M059J (cell line): ENCODE data around the gene ELP4. TPM values are rescaled to one million over a fixed set of nuclear protein-coding genes. Genes with fewer than 3 reads are reported as not detected.

ENCODE experiments used
- DNase-seq: peaks from one replicate; pipeline ENCODE4 v3.0.0-alpha.2; 2012; ENCODE audit warnings: low read depth
- total RNA-seq: library from RNA; depleted of rRNA; stranded (reverse); fragments of >200 nt; shearing (Covaris generic); gene quantifications from 2 replicates; pipeline ENCODE4 v1.2.3, GENCODE V29; 2014

ELP4 gene
- total RNA-seq, 1 experiment from 2014 or later = 60.0 TPM

DNA sequence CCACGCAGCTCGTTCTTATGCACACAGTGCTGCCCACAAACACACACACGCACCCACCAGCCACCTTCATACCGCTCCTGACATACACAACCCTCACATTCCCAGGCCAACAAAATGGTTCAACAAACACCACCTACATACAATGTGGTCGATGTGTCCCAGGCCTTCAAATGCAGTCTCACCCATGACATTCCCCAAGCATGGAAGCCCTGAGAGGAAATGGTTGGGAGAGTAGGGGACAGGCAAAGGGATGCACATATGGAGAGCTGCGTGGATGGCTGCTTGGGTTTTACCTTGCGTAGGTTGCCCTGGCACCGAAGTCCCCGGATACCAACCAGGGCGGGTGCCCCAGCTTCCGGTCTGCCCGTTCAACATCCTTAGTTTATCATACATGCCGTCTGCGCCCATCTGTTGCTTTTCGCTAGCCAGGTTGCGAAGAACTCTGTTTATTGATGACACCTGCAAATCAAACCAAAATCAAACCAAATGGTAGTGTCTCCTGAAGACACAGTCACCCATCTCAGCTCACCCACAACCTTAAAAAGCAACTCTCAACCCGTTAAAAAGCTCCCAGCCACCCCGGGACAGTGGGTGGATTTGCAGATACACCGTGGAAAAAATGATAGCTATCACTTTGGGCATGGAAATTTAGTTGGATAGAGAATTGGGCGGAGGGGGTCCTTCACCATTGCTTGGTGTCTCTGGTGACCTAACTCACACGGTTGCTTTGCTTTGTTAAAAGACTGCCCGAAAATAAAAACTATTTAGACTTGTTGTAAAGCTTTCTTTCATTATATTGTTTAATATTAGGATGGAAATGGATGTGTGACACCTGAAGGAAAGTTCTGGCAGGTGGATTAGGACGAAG is 291.1 kb downstream of the ELP4 start:
- DNase-seq = no peak

DNA sequence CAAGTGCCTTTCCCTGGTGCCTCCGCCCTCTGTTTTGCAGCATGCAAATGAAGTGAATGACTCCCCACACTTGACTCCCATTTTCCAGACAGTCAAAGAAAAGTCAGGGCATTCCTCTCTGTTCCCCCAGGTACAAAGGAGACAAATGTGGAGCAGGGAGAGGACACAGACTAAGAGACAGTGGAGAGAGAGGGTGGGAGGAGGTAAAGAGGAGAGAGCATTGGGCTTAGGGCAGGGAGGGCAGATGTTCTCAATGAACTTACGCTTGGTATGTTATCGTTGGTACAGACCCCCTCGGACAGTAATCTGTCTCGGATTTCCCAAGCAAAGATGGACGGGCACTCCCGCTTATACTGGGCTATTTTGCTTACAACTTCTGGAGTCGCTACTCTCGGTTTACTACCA is 291.7 kb downstream of the ELP4 start:
- no peak for DNase-seq

DNA sequence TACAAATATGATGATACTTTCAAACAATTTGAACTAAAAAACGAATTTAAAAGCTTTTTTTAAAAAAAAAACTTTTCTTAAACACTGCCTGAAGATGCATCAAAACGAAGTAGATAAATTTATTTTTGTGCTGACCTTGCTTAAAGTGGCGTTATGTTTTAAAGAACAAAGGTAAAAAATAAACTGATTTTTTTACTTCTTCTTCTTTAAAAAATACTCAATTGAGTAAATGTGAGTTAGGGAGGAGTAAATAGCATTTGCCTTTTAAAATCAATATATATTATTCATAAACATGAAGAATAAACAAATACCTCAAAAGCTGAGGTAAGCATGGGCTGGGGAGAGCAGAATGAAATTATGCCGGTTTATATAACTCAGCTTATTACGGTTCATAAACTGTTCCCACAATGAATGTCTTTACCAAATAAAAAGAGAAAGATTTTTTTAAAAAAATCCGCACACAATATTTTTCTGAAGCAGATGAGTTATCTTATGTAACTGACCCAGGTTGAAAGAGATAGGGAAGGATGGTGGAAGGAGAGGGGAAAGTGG is 292.5 kb downstream of the ELP4 start:
- no peak for DNase-seq

DNA sequence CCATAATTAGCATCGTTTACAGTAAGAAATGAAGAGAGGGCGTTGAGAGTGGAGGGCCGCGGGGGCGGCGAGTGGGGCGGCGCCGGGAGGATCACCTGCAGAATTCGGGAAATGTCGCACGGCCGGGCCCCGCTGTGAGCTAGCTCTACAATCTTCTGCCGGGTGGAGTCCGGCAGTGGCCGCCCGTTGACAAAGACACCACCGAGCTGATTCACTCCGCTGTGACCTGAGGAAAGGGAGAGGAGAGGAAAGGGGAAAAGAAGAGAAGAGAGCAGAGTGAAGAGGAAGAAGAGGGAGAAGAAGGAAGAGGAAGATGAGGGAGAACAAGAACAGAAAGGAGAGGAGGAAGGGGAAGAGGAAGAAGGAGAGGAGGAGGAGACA is 293.0 kb downstream of the ELP4 start:
- no peak for DNase-seq

DNA sequence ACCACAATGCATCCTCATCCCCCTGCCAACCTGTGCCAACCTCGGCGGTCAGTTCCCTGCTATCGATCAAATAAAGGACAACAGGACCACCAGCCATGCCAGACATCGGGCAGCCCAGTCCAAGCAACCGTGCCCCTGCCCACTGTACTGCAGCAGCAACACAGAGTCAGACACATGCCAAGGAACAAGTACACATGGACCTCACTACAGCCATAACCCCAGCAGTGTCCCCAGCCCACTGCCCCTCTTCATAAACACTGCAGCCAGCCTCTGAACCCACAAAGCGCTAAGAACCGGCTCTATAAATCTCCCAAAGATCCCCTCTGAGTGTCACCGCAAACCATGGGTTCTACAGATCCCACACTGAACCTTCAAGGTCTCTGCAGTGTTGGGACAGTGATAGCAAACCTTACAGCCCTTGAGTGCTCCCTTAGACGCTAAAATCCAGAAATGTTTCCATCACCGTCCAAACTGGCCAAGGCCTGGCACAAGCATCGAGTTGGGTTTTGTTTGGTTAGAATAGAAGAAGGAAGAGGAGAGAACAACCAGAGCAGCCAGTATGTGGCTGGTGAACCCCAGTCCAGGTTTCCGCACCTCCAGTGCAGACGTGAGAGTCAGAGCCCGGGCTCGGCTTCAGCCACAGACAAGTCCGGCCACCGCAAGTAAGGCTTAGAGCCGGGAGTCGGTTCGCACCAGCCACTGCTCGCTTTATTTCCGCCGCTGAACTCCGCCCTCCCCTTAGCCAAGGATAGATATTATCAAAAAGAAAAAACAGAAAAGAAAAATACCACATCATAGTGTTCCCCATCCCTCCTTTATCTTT is 293.6 kb downstream of the ELP4 start:
- no peak for DNase-seq

DNA sequence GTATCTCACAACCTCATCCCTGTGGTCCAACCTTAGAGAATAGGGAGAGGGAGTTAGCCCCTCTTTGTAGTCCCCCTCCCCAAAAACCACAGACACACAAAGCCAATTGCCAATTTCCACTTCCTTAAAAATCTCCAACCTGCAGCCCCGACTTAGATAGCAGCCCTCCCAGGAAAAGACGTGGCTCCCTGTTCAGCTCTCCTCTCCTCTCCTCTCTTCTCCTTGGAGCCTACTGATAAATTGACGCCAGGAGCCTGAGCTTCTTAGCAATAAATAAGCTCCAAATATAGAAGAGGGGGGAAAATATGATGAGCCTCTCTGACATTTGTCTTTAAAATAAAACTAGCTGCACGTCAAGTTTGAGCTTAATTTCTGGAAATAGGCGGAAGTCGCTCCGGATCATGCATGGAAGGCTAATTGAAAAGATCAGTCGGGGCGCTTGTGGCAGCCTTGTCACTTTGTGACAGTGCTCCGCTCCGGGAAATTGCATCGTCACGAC is 294.3 kb downstream of the ELP4 start:
- DNase-seq = no peak

DNA sequence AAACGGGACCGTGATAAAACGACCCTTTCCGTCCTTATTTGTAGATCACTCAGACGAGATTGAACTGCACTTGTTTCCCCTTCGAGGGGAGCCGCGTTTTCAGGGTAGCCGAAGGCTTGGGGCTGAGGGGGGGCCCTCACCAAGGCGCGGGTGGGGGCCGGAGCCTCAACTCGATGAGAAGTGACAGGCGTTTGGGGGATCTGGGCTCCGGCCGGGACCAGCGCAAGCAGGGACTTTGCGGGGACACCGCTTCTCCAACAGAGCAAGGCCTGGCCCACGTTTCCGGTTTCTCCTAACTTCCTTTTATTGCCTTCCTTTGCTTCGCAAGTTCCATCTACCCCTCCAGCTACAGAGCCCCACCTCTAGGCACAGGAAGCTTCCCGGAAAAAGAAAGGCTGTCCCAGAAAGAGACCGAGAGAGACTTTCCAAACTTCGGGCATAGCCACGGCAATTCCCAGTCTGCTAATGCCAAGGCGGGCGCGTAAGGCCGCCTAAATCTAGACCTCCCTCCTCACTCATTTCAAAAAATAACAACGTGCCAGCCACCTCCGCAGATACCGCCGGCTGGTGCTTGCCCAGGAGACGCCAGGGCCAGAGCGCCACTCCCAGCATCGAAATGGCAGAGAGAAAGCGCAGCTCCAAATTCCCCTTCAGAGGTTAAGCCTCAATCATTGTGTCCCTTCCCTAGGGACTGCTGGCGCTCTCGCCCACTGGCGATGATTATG is 294.9 kb downstream of the ELP4 start:
- no peak for DNase-seq

DNA sequence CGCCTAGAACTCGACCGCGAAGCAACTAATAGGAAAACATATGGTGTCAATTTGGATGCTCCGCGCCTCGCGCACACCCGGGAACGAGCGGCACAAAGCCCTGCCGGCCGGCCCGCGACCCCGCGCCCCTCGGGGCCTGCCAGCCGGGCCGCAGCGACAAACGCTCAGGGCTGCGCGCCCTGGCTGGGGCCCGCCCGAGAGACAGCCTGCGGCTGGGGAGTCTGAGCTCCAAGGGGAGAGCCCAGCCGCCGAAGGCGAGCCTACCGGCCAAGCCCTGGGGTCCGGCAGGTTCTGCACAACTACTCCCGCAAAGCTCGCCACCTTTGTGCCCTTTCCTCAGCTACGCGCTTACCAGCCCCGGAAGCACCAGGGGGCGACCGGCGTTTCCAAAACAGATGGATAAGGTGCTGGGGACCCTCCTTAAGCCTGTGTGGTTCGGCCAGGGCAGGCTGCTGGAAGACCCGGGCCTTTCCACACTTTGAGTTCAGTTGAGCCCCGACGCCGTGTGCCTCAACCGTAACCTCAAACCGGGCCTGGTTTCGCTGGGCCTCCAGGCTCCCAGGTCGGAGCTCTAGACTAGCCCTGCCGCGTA is 295.6 kb downstream of the ELP4 start:
- DNase-seq = no peak

DNA sequence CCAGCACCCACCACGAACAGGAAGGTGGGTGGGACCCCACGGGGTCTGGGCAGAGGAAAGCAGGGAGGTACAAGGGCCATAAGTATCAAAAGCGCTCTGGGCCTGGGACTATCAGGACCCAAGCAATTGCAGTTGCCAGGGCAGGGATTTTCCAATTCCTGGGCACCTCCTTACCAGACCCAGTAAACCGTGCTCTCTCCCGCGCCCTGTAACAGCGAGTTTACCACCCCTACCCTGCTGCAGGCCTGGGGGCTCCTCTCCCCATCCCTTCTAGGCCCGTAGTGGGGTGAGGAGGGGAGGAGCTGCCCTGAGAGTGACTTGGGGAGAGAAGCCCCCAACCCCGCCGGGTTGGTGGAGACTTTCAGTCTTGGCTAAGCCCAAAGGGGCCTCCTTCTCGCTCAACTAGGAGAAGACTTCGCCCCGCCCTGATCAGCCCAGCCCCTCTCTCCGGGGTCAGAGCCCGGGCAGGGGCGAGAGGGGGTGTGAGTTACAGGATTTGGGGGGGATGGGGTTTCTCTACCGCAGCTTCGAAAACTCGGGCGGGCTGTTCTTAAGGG is 296.1 kb downstream of the ELP4 start:
- no peak for DNase-seq

DNA sequence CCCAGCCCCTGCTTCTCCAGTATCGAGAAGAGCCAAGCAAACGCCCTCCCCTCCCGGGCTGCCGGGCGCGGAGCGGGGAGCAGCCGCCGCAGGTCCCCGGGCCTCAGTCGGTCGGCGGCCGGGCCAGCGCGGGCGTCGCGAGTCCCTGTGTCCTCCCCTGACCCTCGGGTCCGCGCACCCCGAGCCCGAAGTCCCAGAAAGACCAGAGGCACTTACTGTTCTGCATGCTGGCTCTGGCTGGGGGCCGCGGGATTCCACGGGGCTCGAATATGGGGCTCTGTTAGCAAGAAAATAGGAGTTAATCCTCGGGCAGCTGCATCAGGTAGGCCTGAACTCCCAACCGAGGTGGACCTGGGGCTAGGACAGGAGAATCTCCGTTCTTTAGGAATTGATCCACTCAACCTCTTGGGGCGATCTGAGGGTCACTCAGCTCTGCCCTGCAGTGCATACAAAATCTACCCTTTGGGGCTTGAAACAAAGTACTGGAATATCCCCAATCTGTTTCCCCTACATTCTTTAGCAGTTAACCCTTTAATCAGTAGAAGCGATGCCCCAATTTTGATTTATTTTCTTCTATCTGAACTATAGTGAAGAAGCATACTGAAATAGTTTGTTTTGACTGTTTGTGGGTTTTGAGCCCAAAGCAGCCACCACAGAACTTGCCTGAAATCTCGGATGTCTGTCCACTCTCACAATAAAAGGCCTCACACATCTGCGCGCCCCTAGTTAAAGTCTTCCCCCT is 296.8 kb downstream of the ELP4 start:
- no peak for DNase-seq

DNA sequence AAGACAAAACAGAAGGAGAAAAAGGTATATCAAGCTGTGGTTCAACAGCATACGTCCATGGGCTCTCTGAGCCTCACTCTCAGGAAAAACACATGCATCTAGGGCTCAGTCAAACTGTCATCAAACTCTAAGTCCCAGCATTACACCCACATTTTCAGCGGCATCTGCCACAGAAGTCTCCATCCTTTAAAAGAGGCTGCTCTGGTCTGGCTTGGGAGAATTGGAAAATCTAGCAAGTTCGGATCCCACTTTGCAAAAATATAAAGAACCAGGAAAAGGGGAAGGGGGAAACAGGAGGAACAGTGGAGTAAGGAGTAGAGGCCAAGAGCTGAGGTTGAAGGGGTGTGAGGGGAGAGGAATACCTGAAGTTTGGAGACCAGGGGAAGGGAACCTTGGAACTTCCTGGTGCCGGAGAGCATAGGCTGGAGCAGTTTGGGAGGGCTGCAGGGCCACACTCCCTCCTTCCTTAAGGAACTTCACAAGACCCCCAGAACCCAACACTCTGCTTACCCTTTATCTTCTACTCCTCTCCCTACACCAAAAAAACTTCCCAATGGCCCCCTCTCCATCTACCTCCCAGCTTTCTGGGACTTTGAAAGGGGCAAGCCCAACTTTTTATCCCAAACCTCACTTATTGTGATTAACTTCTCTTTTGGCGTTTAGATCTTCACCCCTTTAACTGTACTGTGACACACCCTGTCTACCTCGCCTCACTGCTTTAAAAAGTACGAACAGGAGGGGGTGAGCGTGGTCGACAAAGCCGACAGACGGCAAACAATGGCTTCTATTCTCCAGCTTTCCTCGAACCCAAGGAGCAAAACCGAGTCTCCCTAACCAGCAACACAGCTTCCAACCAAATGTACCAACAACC is 297.6 kb downstream of the ELP4 start:
- DNase-seq = no peak

DNA sequence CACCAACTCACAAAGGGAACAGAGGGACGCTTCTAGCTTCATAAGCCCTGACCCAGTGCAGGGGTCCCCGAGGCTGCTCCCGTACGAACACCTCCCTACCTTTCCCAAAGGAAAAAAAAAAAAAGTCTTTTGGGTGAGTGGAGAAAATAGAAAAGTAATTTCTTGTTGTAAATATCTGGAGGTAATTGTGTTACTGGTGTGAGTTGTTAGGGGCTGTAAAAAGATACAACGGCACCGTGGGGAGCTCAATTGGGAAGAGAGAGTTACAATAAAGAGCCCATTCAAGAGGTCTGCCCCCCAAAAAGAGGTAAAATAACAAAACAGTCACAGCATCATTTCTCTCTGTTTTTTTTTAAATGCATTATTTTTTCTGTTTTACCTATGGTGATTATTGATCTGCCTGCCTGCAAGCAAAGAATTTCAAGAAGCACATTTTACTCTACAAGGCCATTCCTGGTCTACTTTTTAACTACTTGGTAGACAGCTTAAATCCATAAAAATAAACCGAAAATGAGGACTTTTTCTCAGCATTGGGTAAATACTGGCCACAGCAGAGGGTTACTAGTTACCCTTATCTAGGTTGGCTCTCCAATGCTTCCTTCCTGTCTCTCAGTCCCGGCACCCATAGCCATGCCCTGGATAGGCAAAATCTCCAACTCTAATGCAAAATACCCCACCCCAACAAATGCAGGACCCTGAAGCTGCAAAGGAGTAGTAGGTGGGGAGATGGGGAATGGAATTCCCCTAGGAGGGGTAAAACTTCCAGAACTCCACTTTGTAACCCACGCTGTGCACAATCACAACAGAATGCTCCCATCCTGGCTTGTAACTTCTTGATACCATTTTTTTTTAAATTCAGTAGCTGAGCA is 298.5 kb downstream of the ELP4 start:
- DNase-seq = peak; percentile 11

DNA sequence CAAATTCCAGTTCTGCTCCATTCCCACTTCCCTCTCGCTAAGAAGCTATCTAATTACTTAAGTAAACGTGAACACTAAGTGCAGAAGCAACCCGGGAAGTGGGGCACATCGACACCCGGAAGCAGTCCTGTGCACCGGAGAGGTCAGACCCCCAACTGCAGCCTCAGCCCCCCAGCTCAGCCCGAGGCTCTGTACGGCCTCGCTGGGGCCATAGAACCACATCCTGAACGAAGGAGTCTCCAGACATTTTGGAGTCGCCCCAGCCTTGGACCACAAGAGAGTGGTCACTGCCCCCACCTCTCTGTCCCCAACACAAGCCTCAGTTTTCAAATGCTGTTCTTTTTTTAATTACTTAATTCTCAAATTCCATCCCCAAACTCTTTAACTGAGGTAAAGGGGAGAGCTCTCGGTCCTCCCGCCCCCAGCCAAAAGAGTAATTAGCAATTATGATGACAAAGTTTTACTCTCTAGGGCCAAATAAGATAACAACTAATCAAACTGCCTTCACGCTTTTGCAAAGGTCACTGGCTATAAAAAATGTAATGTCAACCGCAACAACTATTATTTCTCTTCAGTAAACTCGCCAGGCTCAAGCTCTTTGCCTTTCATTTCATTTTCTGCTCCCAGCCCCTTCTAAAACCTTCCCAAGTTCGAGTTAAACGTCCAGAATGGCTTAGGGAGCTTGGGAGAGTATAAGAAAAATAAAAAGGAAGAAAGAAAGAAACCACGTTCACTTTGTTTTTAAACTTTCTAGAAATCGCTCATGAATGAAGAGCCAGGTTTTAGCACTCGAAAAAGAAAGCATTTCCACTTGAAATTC is 299.4 kb downstream of the ELP4 start:
- DNase-seq = peak; percentile 33

DNA sequence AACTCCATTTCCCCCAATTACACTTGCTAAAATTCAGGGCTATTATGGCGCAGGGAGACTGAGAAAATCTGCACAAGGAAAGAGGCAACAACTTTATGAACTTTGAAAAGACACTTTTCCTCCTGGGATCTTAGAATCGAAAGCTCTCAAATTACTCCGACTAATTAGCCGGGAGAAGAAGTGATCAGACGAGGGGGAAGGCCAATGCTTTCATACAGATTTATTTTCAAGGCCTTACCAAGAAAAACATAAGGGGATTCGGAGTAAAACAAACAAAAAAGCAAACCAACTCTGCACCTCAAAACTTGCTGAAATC is 299.9 kb downstream of the ELP4 start:
- peak; percentile 37 for DNase-seq

DNA sequence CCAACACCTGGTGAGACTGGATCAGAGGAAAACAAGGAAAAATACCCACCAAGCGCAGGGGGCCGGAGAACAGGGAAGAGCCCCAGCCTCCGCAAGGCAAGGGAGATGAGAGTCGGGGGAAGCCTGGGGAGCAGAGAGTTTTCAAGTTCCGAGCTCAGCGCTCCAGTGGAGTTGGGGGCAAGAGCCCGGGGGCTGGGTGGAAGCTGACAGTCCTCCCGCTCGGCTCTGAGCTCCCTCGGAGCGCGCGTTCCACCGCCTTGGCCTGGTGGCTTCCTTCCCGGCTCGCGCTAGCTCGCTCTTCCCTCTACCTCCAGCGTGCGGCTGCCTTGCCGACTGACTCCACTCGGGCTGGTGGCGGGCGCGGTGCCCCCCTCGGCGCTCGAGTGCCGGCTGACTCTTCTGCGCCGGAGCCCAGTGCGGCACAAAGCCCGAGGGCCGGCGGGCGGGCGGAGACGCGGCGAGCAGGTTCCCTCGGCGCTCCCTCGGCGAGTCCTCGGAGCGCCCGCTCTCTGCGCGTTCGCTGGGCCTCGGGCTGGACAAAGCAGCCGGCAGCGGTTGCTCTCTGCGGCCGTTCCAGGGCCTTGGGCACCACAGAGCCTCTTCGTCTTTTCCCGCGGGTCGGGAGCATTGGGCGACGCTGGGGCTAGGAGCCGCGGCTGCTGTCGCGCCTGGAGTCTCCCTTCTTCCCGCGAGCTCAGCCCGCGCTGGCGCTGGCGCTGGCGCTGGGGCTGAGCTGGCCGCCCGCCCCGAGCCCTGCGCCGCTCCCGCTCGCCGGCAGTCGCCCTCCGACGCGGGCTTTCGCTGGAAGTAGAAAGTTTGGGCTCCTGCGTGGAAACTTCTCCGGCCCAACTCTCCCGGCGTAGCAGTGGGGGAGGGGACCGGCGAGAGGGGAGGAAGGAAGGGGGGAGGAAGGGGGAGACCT is 300.6 kb downstream of the ELP4 start:
- DNase-seq = peak; percentile 56

DNA sequence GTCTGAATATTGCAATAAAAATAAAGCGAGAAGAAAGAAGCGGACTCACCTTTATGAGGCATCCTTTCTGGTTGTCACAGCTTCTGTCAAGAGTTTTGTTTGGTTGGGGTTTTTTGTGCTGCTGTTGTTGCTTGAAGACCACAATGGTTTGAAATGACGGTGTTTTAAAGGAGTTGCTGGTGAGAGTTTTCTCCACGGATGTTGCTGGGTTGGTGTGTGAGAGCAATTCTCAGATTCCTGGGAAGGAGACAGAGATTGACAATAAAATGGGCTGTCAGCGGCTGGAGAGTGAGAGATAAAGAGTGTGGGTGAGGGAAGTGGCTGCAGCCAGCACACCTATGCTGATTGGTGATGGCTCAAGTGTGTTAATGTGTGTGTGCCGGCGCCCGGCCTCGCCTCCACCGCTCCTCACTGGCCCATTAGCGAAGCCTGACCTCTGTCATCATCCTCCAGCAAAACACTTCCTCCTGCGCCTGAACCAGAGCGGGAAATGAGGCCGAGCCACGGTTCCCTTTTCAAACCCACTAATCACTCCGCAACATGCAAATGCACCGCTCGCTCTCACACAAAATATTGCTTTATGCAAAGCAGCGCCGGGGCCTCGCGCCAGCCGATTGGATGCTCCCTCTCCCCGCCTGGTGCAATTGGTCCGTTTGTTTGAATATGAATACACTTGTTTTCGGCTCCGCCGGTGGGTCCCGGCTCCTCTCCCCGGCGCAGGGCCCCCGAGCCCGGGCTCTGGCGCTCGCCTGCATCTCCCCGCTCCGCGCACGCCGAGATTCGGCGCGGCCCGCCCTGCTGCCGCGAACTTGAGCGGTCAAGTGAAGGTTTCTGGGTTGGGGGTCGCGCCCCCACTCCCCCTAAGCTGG is 301.4 kb downstream of the ELP4 start, which contains the start of gene PAX6:
Gene PAX6 (minus strand): TSS at position 544 of the 869 bp plus-strand sequence. CDS start 4,911 bp downstream, outside the sequence.
- peak; percentile 98 for DNase-seq
